ENCODE measurements around the gene MEDAG.
"Not testable (repeated sequence)": the region's sequence is repeated elsewhere in the genome, so short reads cannot be mapped to it uniquely, and the experiment has no call there.

DNA sequence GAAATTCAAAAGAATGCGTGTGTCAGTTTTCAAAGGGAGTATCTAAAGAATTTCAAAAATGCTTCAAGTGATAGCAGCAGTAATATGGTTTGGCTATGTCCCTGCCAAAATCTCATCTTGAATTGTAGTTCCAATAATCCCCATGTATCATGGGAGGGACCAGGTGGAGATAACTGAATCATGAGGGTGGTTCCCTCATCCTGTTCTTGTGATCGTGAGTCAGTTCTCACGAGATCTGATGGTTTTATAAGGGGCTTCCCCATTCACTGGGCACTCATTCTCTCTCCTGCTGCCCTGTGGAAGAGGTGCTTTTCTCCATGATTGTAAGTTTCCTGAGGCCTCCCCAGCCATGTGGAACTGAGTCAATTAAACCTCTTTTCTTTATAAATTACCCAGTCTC lies 21.1 kb downstream of the MEDAG start:
- not testable (repeated sequence) for TF ChIP-seq CTCF (conservative IDR thresholded peaks at IDR 0.05; ENCODE audit: low read length); EZH2phosphoT487 (IDR thresholded peaks at IDR 0.05; ENCODE audit: borderline replicate concordance)
